Calu3 (cell line): ENCODE data around the gene ANKHD1. TPM values are rescaled to one million over a fixed set of nuclear protein-coding genes. Genes with fewer than 3 reads are reported as not detected.

Experiments
- BruUV-seq: library from RNA; stranded (reverse); fragments of 400-500 nt; replicated peaks from 2 replicates; lab custom pipeline; 2021; lab: Mats Ljungman, UMichigan
- CTCF ChIA-PET: fragments of 300-600 bp; sonication (Branson Sonifier 250); formaldehyde crosslinking; loops from one replicate; lab custom pipeline; 2022; ENCODE audit warnings: antibody characterized with exemption; lab: Charles Lee
- DNase-seq: peaks from one replicate; pipeline ENCODE4 v3.0.0; 2022
- H3K27ac Mint-ChIP-seq: one replicate; pipeline ENCODE4 v1.8.0; 2022; ENCODE audit warnings: mixed read lengths; ENCODE audit not compliant: unreplicated experiment
- H3K27me3 Mint-ChIP-seq: one replicate; pipeline ENCODE4 v1.8.0; 2022; ENCODE audit warnings: mixed read lengths; ENCODE audit not compliant: unreplicated experiment
- H3K36me3 Mint-ChIP-seq: one replicate; pipeline ENCODE4 v1.8.0; 2022; ENCODE audit warnings: mild to moderate bottlenecking, moderate library complexity, mixed read lengths; ENCODE audit not compliant: insufficient read depth, unreplicated experiment
- H3K4me1 Mint-ChIP-seq: one replicate; pipeline ENCODE4 v1.8.0; 2022; ENCODE audit warnings: mild to moderate bottlenecking, low read depth, mixed read lengths; ENCODE audit not compliant: unreplicated experiment
- H3K4me3 Mint-ChIP-seq: one replicate; pipeline ENCODE4 v1.8.0; 2022; ENCODE audit warnings: mild to moderate bottlenecking, low read depth, moderate library complexity, mixed read lengths; ENCODE audit not compliant: unreplicated experiment
- H3K9me3 Mint-ChIP-seq: one replicate; pipeline ENCODE4 v1.8.0; 2022; ENCODE audit warnings: low read depth, mixed read lengths; ENCODE audit not compliant: unreplicated experiment
- CTCF ChIP-seq: fragments of 200-600 bp; IDR thresholded peaks from one replicate; pipeline ENCODE4 v1.8.0; 2022; ENCODE audit warnings: antibody characterized with exemption; ENCODE audit not compliant: unreplicated experiment
- intact Hi-C: fragments of 100-400 bp; cut with micrococcal nuclease; formaldehyde crosslinking; loops from one replicate; pipeline ENCODE4 v1.10.0; 2022; ENCODE audit not compliant: unreplicated experiment
- total RNA-seq: library from RNA; stranded (reverse); gene quantifications from 2 replicates; pipeline ENCODE4 v1.2.3, GENCODE V29; 2022

ANKHD1 gene
- total RNA-seq, 1 experiment from 2014 or later, result 167 TPM

GRCh38 chr5:140381972-140382371, 19.7 kb upstream of the ANKHD1 start:
- Mint-ChIP-seq H3K27me3 (no peaks in the 10 kb centered on the region), H3K9me3 (no peaks in the 10 kb centered on the region), H3K4me3 (no peak overlapping the region), H3K4me1 (peaks cover 9% of the 10 kb centered on the region), H3K36me3 (no peaks in the 10 kb centered on the region), H3K27ac (no peak overlapping the region)
- BruUV-seq, result no TSS peak
- TF ChIP-seq CTCF, result no peak
- DNase-seq, result no peak
- intact Hi-C loops, result no loop called here
- CTCF ChIA-PET, result interaction anchor here (1.5 kb wide), 1 partner anchor 9 kb away, joined by 8 read pairs; no protein-coding TSS in a partner anchor

GRCh38 chr5:140382866-140383265, 18.8 kb upstream of the ANKHD1 start:
- H3K9me3 Mint-ChIP-seq, result no peaks in the 10 kb centered on the region
- peaks cover 9% of the 10 kb centered on the region for H3K4me1 Mint-ChIP-seq
- no peak for TF ChIP-seq CTCF
- no peak overlapping the region for H3K27ac Mint-ChIP-seq
- BruUV-seq, result no TSS peak
- no peak overlapping the region for H3K4me3 Mint-ChIP-seq
- H3K36me3 Mint-ChIP-seq, result no peaks in the 10 kb centered on the region
- no peaks in the 10 kb centered on the region for H3K27me3 Mint-ChIP-seq
- CTCF ChIA-PET, result interaction anchor here (0.5 to 1.0 kb wide), 2 partner anchors 47 kb away, joined by 5 to 11 read pairs; no protein-coding TSS in a partner anchor
- DNase-seq, result no peak
- intact Hi-C loops, result no loop called here

- no peak for TF ChIP-seq CTCF
- intact Hi-C loops, result no loop called here
- DNase-seq, result no peak
- Mint-ChIP-seq H3K27me3 (no peaks in the 10 kb centered on the region), H3K27ac (no peak overlapping the region), H3K4me3 (no peak overlapping the region), H3K4me1 (peaks cover 9% of the 10 kb centered on the region), H3K9me3 (no peaks in the 10 kb centered on the region), H3K36me3 (no peaks in the 10 kb centered on the region)
- CTCF ChIA-PET, result interaction anchor here (0.7 to 1.0 kb wide), 2 partner anchors 46 to 1235 kb away, joined by 3 to 11 read pairs; no protein-coding TSS in a partner anchor
- no TSS peak for BruUV-seq
These were observed 18.3 kb upstream of the ANKHD1 start for GRCh38 chr5:140383300-140383699.

GRCh38 chr5:140388052-140388451, 13.6 kb upstream of the ANKHD1 start:
- intact Hi-C loops, result no loop called here
- Mint-ChIP-seq H3K4me1 (peaks cover 8% of the 10 kb centered on the region), H3K27ac (no peak overlapping the region), H3K36me3 (no peaks in the 10 kb centered on the region), H3K27me3 (no peaks in the 10 kb centered on the region), H3K9me3 (no peaks in the 10 kb centered on the region), H3K4me3 (no peak overlapping the region)
- DNase-seq, result no peak
- CTCF ChIA-PET, result interaction anchor here (0.6 to 0.8 kb wide), 3 partner anchors 25 to 1815 kb away, joined by 3 to 4 read pairs (median 3); no protein-coding TSS in a partner anchor
- BruUV-seq, result no TSS peak
- no peak for TF ChIP-seq CTCF
